GM23248 (cell line): ENCODE data around the gene SYTL2. TPM values are rescaled to one million over a fixed set of nuclear protein-coding genes. Genes with fewer than 3 reads are reported as not detected.
A peak's percentile ranks its signal among the peaks of the same experiment; 100 is the strongest.

ENCODE experiments used
- DNase-seq: peaks from one replicate; pipeline ENCODE4 v3.0.0-alpha.2; 2015
- H2AFZ ChIP-seq: fragments of 200-600 bp; sonication (generic); 2 replicates; pipeline ENCODE4 v1.6.1; 2016; ENCODE audit warnings: antibody characterized with exemption
- H3F3A ChIP-seq: fragments of 200-600 bp; sonication (generic); 2 replicates; pipeline ENCODE4 v1.6.1; 2016; ENCODE audit warnings: mild to moderate bottlenecking, antibody characterized with exemption, mixed run types; ENCODE audit not compliant: insufficient read depth
- H3K27ac ChIP-seq: fragments of 200-600 bp; sonication (generic); 2 replicates; pipeline ENCODE4 v1.5.1; 2016; ENCODE audit warnings: mild to moderate bottlenecking
- H3K27me3 ChIP-seq: fragments of 200-600 bp; sonication (generic); replicated peaks from 2 replicates; pipeline ENCODE4 v1.6.1; 2016; ENCODE audit warnings: mild to moderate bottlenecking; ENCODE audit not compliant: insufficient read depth
- H3K36me3 ChIP-seq: fragments of 200-600 bp; sonication (generic); 2 replicates; pipeline ENCODE4 v1.6.1; 2016; ENCODE audit warnings: low read depth, mild to moderate bottlenecking
- H3K4me1 ChIP-seq: fragments of 200-600 bp; sonication (generic); 2 replicates; pipeline ENCODE4 v1.6.1; 2016; ENCODE audit warnings: mild to moderate bottlenecking; ENCODE audit not compliant: insufficient read depth
- H3K4me2 ChIP-seq: fragments of 200-600 bp; sonication (generic); one replicate; pipeline ENCODE4 v1.6.1; 2016; ENCODE audit warnings: mild to moderate bottlenecking; ENCODE audit not compliant: unreplicated experiment
- H3K4me3 ChIP-seq: fragments of 200-600 bp; sonication (generic); 2 replicates; pipeline ENCODE4 v1.5.1; 2016; ENCODE audit warnings: mild to moderate bottlenecking
- H3K79me2 ChIP-seq: fragments of 200-600 bp; sonication (generic); 2 replicates; pipeline ENCODE4 v1.6.1; 2016; ENCODE audit warnings: mild to moderate bottlenecking; ENCODE audit not compliant: insufficient read depth
- H3K9ac ChIP-seq: fragments of 200-600 bp; sonication (generic); 2 replicates; pipeline ENCODE4 v1.6.1; 2016; ENCODE audit warnings: mild to moderate bottlenecking
- H3K9me2 ChIP-seq: fragments of 200-600 bp; sonication (generic); 2 replicates; pipeline ENCODE4 v1.6.1; 2016; ENCODE audit warnings: mixed run types, mild to moderate bottlenecking, moderate library complexity; ENCODE audit not compliant: insufficient read depth
- H3K9me3 ChIP-seq: fragments of 200-600 bp; sonication (generic); one replicate; pipeline ENCODE4 v1.6.1; 2017; ENCODE audit warnings: low read depth
- H4K20me1 ChIP-seq: fragments of 200-600 bp; sonication (generic); 2 replicates; pipeline ENCODE4 v1.6.0; 2016; ENCODE audit not compliant: insufficient read depth
- EZH2 ChIP-seq: fragments of 200-600 bp; sonication (generic); IDR thresholded peaks from 2 replicates; pipeline ENCODE4 v1.6.1; 2018; ENCODE audit warnings: antibody characterized with exemption, mild to moderate bottlenecking; ENCODE audit not compliant: insufficient read depth, poor library complexity, severe bottlenecking
- EZH2phosphoT487 ChIP-seq: fragments of 200-600 bp; sonication (generic); IDR thresholded peaks from 2 replicates; pipeline ENCODE4 v1.6.1; 2018; ENCODE audit warnings: antibody characterized with exemption, moderate library complexity, mild to moderate bottlenecking, low read depth; ENCODE audit not compliant: insufficient read depth
- WGBS, 2 experiments: methylation state at CpG; one replicate each; pipeline ENCODE4 v1.1.6; 2015 to 2017; ENCODE audit warnings: low lambda C conversion rate in 2 of 2, low coverage in 1 of 2; ENCODE audit errors: missing lambda C conversion rate in 2 of 2; 5-methylcytosine and 5-hydroxymethylcytosine counted together
- in situ Hi-C: fragments of 300-500 bp; cut with MboI; formaldehyde crosslinking; loops from 2 replicates; pipeline ENCODE4 v1.15.0; 2020
- polyA plus RNA-seq: library from polyadenylated mRNA; unstranded; fragments of >200 nt; fragmentation: Nextera tagmentation; extraction: Ambion mirVana; gene quantifications from 2 replicates; pipeline ENCODE4 v1.2.1, GENCODE V29; 2016
- total RNA-seq: library from RNA; depleted of rRNA; stranded (reverse); fragments of >200 nt; shearing (Covaris generic); gene quantifications from 2 replicates; pipeline ENCODE4 v1.2.3, GENCODE V29; 2014

Gene SYTL2
- total and polyA plus RNA-seq, 2 experiments from 2014 or later = 3.5 to 5.3 TPM

DNA sequence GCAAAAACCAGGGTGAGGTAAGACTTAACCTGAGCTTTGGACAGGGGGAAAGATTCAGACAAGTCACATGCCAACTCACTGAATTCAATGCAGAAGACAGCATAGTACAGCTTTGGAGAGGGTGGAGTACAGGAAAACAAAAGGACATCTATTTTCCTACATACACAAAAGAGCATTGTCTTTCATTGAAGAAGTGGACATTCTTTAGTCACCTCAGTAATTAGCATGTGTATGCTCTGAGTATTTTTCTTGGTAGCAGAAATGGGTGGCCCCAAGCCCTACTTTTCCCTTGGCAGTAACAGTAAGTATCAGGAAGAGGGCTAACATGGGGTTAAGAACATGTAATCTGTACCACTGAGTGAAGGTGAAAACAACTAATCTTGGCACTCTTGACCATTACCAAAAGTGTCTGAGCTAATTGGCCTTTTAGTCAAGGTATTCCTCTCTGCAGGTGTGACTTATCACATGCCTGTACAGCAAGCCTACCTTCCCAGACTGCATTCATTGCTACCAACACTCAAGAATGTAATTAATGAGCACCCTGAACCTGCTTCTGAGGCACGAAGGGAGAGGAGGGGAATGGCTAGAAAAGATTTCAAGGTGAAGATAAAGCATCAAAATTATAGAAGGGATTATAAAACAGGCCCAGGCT lies 33.9 kb downstream of the SYTL2 start:
- DNase-seq = no peak
- TF ChIP-seq EZH2 = no peak
- in situ Hi-C loops = no loop called here

DNA sequence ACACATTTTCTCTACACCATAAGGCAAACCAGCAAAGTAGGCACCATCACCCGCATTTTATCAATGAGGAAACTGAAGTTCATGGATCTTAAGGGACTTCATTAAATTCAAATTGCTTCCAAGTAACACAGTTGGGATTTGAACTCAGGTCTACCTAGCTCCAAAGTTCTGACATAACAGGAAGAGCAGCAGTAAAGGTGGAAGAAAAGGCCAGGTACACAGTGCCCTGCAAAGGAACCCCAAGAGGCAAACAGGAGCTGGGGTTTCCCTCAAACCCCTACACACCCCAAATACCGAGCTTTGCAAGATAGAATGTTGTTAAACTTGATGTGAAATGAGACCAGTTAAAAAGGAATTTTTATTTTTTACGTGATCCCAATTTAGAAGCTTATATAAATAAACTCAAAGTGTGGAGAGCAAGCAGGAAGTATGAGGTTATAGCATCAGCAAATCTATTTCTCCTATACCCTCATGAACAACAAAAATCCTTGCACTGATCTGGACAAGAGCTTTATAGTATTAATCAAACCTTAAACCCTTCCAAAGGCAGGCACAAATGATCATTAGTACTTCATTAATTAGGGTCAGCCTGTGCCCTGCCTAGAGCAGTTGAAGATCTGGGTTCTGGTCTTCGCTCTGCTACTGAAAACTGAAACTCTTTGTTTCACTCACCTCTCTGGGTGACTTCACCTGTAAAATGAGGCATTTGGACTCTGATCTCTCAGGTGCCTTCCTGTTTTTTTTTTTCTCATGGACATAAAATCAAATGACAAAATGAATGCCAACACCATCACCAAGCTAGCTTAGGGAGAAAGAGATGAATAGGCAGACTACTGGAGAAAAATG lies 36.5 kb downstream of the SYTL2 start:
- no peaks in the 10 kb centered on the region for H3K36me3 ChIP-seq
- no peaks in the 10 kb centered on the region for H4K20me1 ChIP-seq
- no peaks in the 10 kb centered on the region for H3K9me3 ChIP-seq
- H2AFZ ChIP-seq = no peak overlapping the region
- DNase-seq = no peak
- H3K79me2 ChIP-seq = no peaks in the 10 kb centered on the region
- no peaks in the 10 kb centered on the region for H3K9me2 ChIP-seq
- H3K9ac ChIP-seq = no peak overlapping the region
- H3F3A ChIP-seq = no peaks in the 10 kb centered on the region
- H3K27ac ChIP-seq = no peak overlapping the region
- no peak overlapping the region for H3K4me3 ChIP-seq
- in situ Hi-C loops = no loop called here
- H3K27me3 ChIP-seq = no peaks in the 10 kb centered on the region
- H3K4me1 ChIP-seq = peaks cover under 1% of the 10 kb centered on the region; the same call in 1 of the 2 replicates
- 64 to 68% methylated on average over 4 of the region's 4 CpGs for WGBS, 2 experiments
- H3K4me2 ChIP-seq = no peak overlapping the region
- no peak for TF ChIP-seq EZH2phosphoT487
- TF ChIP-seq EZH2 = no peak

More for the DNA sequence above, 33.9 kb downstream of the SYTL2 start:
- H3K4me1 ChIP-seq = peaks cover 10% of the 10 kb centered on the region
- H3F3A ChIP-seq = peaks cover 7% of the 10 kb centered on the region; the same call in 1 of the 2 replicates
- H3K36me3 ChIP-seq = no peaks in the 10 kb centered on the region
- H3K9me2 ChIP-seq = no peaks in the 10 kb centered on the region
- 53 to 73% methylated on average over 1 of the region's 1 CpG for WGBS, 2 experiments
- no peak overlapping the region for H3K4me2 ChIP-seq
- H3K27me3 ChIP-seq = no peaks in the 10 kb centered on the region
- no peak overlapping the region for H2AFZ ChIP-seq
- no peaks in the 10 kb centered on the region for H3K9me3 ChIP-seq
- no peaks in the 10 kb centered on the region for H4K20me1 ChIP-seq
- no peak overlapping the region for H3K4me3 ChIP-seq
- H3K79me2 ChIP-seq = no peaks in the 10 kb centered on the region
- H3K27ac ChIP-seq = no peak overlapping the region
- H3K9ac ChIP-seq = no peak overlapping the region

DNA sequence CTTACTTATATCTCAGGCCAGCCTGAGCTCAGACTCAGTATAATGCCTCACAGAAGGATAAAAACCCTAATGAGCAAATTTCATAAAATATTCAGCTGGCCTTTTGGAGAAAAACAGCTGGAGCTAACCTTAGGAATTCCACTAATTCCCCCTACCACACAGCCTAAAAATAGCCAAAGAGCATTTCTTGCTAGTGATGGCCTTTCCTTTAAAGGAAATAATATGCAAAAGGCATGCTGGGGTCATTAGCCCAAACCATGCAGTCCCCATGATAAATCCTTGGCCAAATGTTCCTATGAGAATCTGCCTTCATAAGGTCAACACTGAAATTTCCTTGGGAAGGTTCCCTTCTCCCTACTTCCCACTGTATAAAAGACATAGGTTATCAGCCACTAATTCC lies 38.2 kb downstream of the SYTL2 start:
- DNase-seq = no peak
- in situ Hi-C loops = no loop called here
- Histone ChIP-seq H3K27me3 (no peaks in the 10 kb centered on the region), H3K9me3 (no peaks in the 10 kb centered on the region), H3K9me2 (no peaks in the 10 kb centered on the region), H3K4me2 (no peak overlapping the region), H3F3A (no peaks in the 10 kb centered on the region), H3K4me3 (no peak overlapping the region), H3K9ac (no peak overlapping the region), H4K20me1 (no peaks in the 10 kb centered on the region), H3K79me2 (no peaks in the 10 kb centered on the region), H3K27ac (no peak overlapping the region), H3K4me1 (no peaks in the 10 kb centered on the region), H2AFZ (0 out of 2 replicates have a peak overlapping the region, but pooled peaks have one; percentile 3), H3K36me3 (no peaks in the 10 kb centered on the region)
- TF ChIP-seq EZH2phosphoT487 = no peak
- no peak for TF ChIP-seq EZH2

DNA sequence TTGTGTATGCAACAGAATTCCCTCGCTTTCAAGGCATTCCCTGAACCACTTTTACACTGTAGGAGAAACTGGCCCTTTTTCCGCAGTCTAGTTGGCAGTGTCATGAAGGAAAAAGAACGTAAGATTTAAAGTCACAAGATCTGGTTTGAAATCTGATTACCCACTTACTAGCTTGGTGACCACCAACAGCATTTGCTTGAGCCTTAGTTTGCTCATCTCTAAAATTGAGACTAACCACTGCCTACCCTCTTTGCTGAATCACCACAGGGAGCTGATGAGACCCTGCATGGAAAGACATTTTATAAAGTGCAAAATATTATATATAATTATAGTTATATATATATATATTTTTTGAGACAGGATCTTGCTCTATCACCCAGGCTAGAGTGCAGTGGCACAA lies 39.4 kb downstream of the SYTL2 start:
- no peaks in the 10 kb centered on the region for H3K4me1 ChIP-seq
- no peak overlapping the region for H3K4me3 ChIP-seq
- H4K20me1 ChIP-seq = no peaks in the 10 kb centered on the region
- no peak overlapping the region for H3K9ac ChIP-seq
- in situ Hi-C loops = no loop called here
- no peaks in the 10 kb centered on the region for H3K9me3 ChIP-seq
- no peak overlapping the region for H2AFZ ChIP-seq
- H3F3A ChIP-seq = no peaks in the 10 kb centered on the region
- WGBS, 2 experiments = 86 to 95% methylated on average over 3 of the region's 3 CpGs
- H3K9me2 ChIP-seq = no peaks in the 10 kb centered on the region
- H3K27ac ChIP-seq = no peak overlapping the region
- H3K27me3 ChIP-seq = no peaks in the 10 kb centered on the region
- no peak overlapping the region for H3K4me2 ChIP-seq
- no peak for TF ChIP-seq EZH2phosphoT487
- TF ChIP-seq EZH2 = no peak
- no peak for DNase-seq
- H3K36me3 ChIP-seq = no peaks in the 10 kb centered on the region
- H3K79me2 ChIP-seq = no peaks in the 10 kb centered on the region
